ENCODE measurements around the gene KIF4A.
"Not testable (repeated sequence)": the region's sequence is repeated elsewhere in the genome, so short reads cannot be mapped to it uniquely, and the experiment has no call there.

KIF4A gene

GRCh38 chrX:70400181-70400580 is 110.3 kb downstream of the KIF4A start:
- H3K18ac ChIP-seq (ENCODE audit: low read depth in 1 of 2, low read length in 2 of 2); H2BK12ac ChIP-seq (ENCODE audit: low read length in 2 of 2); H2BK15ac ChIP-seq (ENCODE audit: low read depth, poor library complexity, severe bottlenecking); H2AK5ac ChIP-seq (ENCODE audit: low read length, severe bottlenecking); H3K9ac ChIP-seq (ENCODE audit: low read length); H3K79me1 ChIP-seq (replicated peaks; ENCODE audit: low read length, poor library complexity, severe bottlenecking); H3K4me2 ChIP-seq (ENCODE audit: low read length, poor library complexity, severe bottlenecking); H2AFZ ChIP-seq (ENCODE audit: low read depth, low read length); H2BK120ac ChIP-seq (ENCODE audit: low read depth, low read length); H3K4me3 ChIP-seq (ENCODE audit: insufficient read depth in 1 of 2, low read depth in 1 of 2, low read length in 2 of 2); H3K14ac ChIP-seq (ENCODE audit: low read length in 2 of 2); H3K23ac ChIP-seq (ENCODE audit: low read length in 2 of 2); H3K4me1 ChIP-seq (ENCODE audit: control insufficient read depth, insufficient read depth, low read depth, low read length); H2BK5ac ChIP-seq (ENCODE audit: low read depth, low read length, poor library complexity, severe bottlenecking); DNase-seq; H3K4ac ChIP-seq (ENCODE audit: low read depth in 1 of 2, low read length in 2 of 2); H4K91ac ChIP-seq (ENCODE audit: low read length); H3K36me3 ChIP-seq (ENCODE audit: control insufficient read depth in 1 of 2, insufficient read depth in 2 of 2, low read depth in 1 of 2, low read length in 2 of 2); H3K27ac ChIP-seq (ENCODE audit: low read length, poor library complexity, severe bottlenecking); H3K9me3 ChIP-seq (ENCODE audit: control insufficient read depth, low read length); H4K8ac ChIP-seq (ENCODE audit: low read length): not testable (repeated sequence)
- peaks cover 0 to 23% of the 10 kb centered on the region in 2 experiments for H3K27me3 ChIP-seq (ENCODE audit: control insufficient read depth in 1 of 2, insufficient read depth in 1 of 2, low read length in 2 of 2)
- whole genome bisulfite sequencing, result no CpG with 5 or more reads among the region's 3 CpGs

GRCh38 chrX:70402721-70403120 is 112.8 kb downstream of the KIF4A start:
- Histone ChIP-seq H4K8ac (ENCODE audit: low read length) (no peak overlapping the region), H3K27ac (ENCODE audit: low read length, poor library complexity, severe bottlenecking) (no peak overlapping the region), H3K4me3 (ENCODE audit: insufficient read depth in 1 of 2, low read depth in 1 of 2, low read length in 2 of 2) (no peak overlapping the region), H2BK12ac (ENCODE audit: low read length in 2 of 2) (no peak overlapping the region), H3K9me3 (ENCODE audit: control insufficient read depth, low read length) (no peaks in the 10 kb centered on the region), H2BK15ac (ENCODE audit: low read depth, poor library complexity, severe bottlenecking) (no peak overlapping the region), H3K36me3 (ENCODE audit: control insufficient read depth in 1 of 2, insufficient read depth in 2 of 2, low read depth in 1 of 2, low read length in 2 of 2) (no peaks in the 10 kb centered on the region), H3K4me1 (ENCODE audit: control insufficient read depth, insufficient read depth, low read depth, low read length) (no peaks in the 10 kb centered on the region), H3K14ac (ENCODE audit: low read length in 2 of 2) (no peak overlapping the region), H3K4me2 (ENCODE audit: low read length, poor library complexity, severe bottlenecking) (no peak overlapping the region), H3K79me1 (replicated peaks; ENCODE audit: low read length, poor library complexity, severe bottlenecking) (no peaks in the 10 kb centered on the region), H3K23ac (ENCODE audit: low read length in 2 of 2) (no peak overlapping the region), H4K91ac (ENCODE audit: low read length) (no peak overlapping the region), H2AFZ (ENCODE audit: low read depth, low read length) (no peak overlapping the region), H3K4ac (ENCODE audit: low read depth in 1 of 2, low read length in 2 of 2) (no peak overlapping the region), H2AK5ac (ENCODE audit: low read length, severe bottlenecking) (no peak overlapping the region), H3K27me3 (ENCODE audit: control insufficient read depth in 1 of 2, insufficient read depth in 1 of 2, low read length in 2 of 2) (peaks cover 0 to 35% of the 10 kb centered on the region in 2 experiments), H2BK120ac (ENCODE audit: low read depth, low read length) (no peak overlapping the region), H3K18ac (ENCODE audit: low read depth in 1 of 2, low read length in 2 of 2) (no peak overlapping the region), H3K9ac (ENCODE audit: low read length) (no peak overlapping the region), H2BK5ac (ENCODE audit: low read depth, low read length, poor library complexity, severe bottlenecking) (no peak overlapping the region)
- no peak for DNase-seq
- WGBS, result no CpG with 5 or more reads among the region's 2 CpGs

GRCh38 chrX:70405003-70405402 is 115.1 kb downstream of the KIF4A start:
- 100% methylated on average over 1 of the region's 1 CpG for WGBS
- no peak overlapping the region for H3K23ac ChIP-seq (ENCODE audit: low read length in 2 of 2)
- no peak for DNase-seq
- no peak overlapping the region for H2BK120ac ChIP-seq (ENCODE audit: low read depth, low read length)
- H3K36me3 ChIP-seq (ENCODE audit: control insufficient read depth in 1 of 2, insufficient read depth in 2 of 2, low read depth in 1 of 2, low read length in 2 of 2), result no peaks in the 10 kb centered on the region
- H3K18ac ChIP-seq (ENCODE audit: low read depth in 1 of 2, low read length in 2 of 2), result no peak overlapping the region
- H3K9ac ChIP-seq (ENCODE audit: low read length), result no peak overlapping the region
- no peak overlapping the region for H2AFZ ChIP-seq (ENCODE audit: low read depth, low read length)
- H3K4me3 ChIP-seq (ENCODE audit: insufficient read depth in 1 of 2, low read depth in 1 of 2, low read length in 2 of 2), result no peak overlapping the region
- peaks cover 0 to 46% of the 10 kb centered on the region in 2 experiments for H3K27me3 ChIP-seq (ENCODE audit: control insufficient read depth in 1 of 2, insufficient read depth in 1 of 2, low read length in 2 of 2)
- H3K4ac ChIP-seq (ENCODE audit: low read depth in 1 of 2, low read length in 2 of 2), result no peak overlapping the region
- H3K9me3 ChIP-seq (ENCODE audit: control insufficient read depth, low read length), result no peaks in the 10 kb centered on the region
- H4K91ac ChIP-seq (ENCODE audit: low read length), result no peak overlapping the region
- H2AK5ac ChIP-seq (ENCODE audit: low read length, severe bottlenecking), result no peak overlapping the region
- H2BK5ac ChIP-seq (ENCODE audit: low read depth, low read length, poor library complexity, severe bottlenecking), result no peak overlapping the region
- H2BK15ac ChIP-seq (ENCODE audit: low read depth, poor library complexity, severe bottlenecking), result no peak overlapping the region
- no peak overlapping the region for H3K27ac ChIP-seq (ENCODE audit: low read length, poor library complexity, severe bottlenecking)
- H3K14ac ChIP-seq (ENCODE audit: low read length in 2 of 2), result no peak overlapping the region
- no peak overlapping the region for H3K4me2 ChIP-seq (ENCODE audit: low read length, poor library complexity, severe bottlenecking)
- no peaks in the 10 kb centered on the region for H3K4me1 ChIP-seq (ENCODE audit: control insufficient read depth, insufficient read depth, low read depth, low read length)
- H2BK12ac ChIP-seq (ENCODE audit: low read length in 2 of 2), result no peak overlapping the region
- H3K79me1 ChIP-seq (replicated peaks; ENCODE audit: low read length, poor library complexity, severe bottlenecking), result no peaks in the 10 kb centered on the region
- H4K8ac ChIP-seq (ENCODE audit: low read length), result no peak overlapping the region

GRCh38 chrX:70410921-70411320 is 121.0 kb downstream of the KIF4A start:
- Histone ChIP-seq H3K4me2 (ENCODE audit: low read length, poor library complexity, severe bottlenecking) (no peak overlapping the region), H3K9ac (ENCODE audit: low read length) (no peak overlapping the region), H4K91ac (ENCODE audit: low read length) (no peak overlapping the region), H3K27me3 (ENCODE audit: control insufficient read depth in 1 of 2, insufficient read depth in 1 of 2, low read length in 2 of 2) (peaks cover 0 to 38% of the 10 kb centered on the region in 2 experiments), H4K8ac (ENCODE audit: low read length) (no peak overlapping the region), H3K23ac (ENCODE audit: low read length in 2 of 2) (no peak overlapping the region), H3K9me3 (ENCODE audit: control insufficient read depth, low read length) (no peaks in the 10 kb centered on the region), H2BK15ac (ENCODE audit: low read depth, poor library complexity, severe bottlenecking) (no peak overlapping the region), H2AK5ac (ENCODE audit: low read length, severe bottlenecking) (no peak overlapping the region), H2AFZ (ENCODE audit: low read depth, low read length) (no peak overlapping the region), H3K18ac (ENCODE audit: low read depth in 1 of 2, low read length in 2 of 2) (no peak overlapping the region), H2BK5ac (ENCODE audit: low read depth, low read length, poor library complexity, severe bottlenecking) (no peak overlapping the region), H3K4ac (ENCODE audit: low read depth in 1 of 2, low read length in 2 of 2) (no peak overlapping the region), H3K4me3 (ENCODE audit: insufficient read depth in 1 of 2, low read depth in 1 of 2, low read length in 2 of 2) (no peak overlapping the region), H3K36me3 (ENCODE audit: control insufficient read depth in 1 of 2, insufficient read depth in 2 of 2, low read depth in 1 of 2, low read length in 2 of 2) (no peaks in the 10 kb centered on the region), H3K14ac (ENCODE audit: low read length in 2 of 2) (no peak overlapping the region), H2BK12ac (ENCODE audit: low read length in 2 of 2) (no peak overlapping the region), H3K79me1 (replicated peaks; ENCODE audit: low read length, poor library complexity, severe bottlenecking) (no peaks in the 10 kb centered on the region), H2BK120ac (ENCODE audit: low read depth, low read length) (no peak overlapping the region), H3K27ac (ENCODE audit: low read length, poor library complexity, severe bottlenecking) (no peak overlapping the region), H3K4me1 (ENCODE audit: control insufficient read depth, insufficient read depth, low read depth, low read length) (no peaks in the 10 kb centered on the region)
- no peak for DNase-seq
- WGBS, result 100% methylated on average over 1 of the region's 2 CpGs
